ENCODE results near the gene SPTLC2.
"Not testable (repeated sequence)": the region's sequence is repeated elsewhere in the genome, so short reads cannot be mapped to it uniquely, and the experiment has no call there.

The SPTLC2 gene, protein sequence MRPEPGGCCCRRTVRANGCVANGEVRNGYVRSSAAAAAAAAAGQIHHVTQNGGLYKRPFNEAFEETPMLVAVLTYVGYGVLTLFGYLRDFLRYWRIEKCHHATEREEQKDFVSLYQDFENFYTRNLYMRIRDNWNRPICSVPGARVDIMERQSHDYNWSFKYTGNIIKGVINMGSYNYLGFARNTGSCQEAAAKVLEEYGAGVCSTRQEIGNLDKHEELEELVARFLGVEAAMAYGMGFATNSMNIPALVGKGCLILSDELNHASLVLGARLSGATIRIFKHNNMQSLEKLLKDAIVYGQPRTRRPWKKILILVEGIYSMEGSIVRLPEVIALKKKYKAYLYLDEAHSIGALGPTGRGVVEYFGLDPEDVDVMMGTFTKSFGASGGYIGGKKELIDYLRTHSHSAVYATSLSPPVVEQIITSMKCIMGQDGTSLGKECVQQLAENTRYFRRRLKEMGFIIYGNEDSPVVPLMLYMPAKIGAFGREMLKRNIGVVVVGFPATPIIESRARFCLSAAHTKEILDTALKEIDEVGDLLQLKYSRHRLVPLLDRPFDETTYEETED

DNA sequence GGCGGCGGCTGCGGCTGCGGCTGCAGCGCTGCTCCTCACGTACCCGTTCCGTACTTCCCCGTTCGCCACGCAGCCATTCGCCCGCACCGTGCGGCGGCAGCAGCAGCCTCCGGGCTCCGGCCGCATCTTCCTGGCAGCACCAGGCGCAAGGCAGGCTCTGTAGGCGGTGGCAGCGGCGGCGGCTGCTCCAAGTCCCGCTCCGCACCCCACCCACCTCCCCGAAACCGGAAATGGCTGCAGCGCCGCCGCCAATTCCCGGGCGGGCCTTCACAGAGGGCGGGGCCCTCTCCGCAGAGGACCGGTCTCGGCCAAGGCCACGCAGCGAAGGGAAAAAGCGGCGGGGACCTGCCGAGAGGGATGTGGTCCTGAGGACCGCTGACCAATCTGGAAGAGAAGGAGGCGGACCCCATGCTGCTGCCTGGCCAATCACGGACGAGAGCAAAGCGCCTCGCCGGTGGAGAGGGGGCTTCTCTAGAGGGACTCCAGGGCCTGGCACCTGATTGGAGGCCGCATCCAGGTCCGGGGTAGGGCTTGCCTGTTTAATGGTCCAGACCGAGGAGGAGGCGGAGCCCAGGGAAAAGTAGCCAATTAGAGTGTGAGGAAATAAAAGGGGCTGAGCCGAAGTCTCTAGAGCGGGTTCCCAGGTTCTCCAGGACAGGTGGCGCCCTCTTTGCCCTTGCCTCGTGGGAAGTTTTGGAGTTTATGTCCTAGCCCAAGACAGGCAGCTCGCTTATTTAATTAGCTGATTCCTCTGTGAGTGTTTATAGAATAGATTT, at the start of gene SPTLC2:
Gene SPTLC2, minus strand, starts transcription at position 184 of the 776 bp plus-strand sequence. Its CDS starts 58 bp downstream, at position 126.
- peak; percentile 93 for DNase-seq (ENCODE audit: low read depth)

DNA sequence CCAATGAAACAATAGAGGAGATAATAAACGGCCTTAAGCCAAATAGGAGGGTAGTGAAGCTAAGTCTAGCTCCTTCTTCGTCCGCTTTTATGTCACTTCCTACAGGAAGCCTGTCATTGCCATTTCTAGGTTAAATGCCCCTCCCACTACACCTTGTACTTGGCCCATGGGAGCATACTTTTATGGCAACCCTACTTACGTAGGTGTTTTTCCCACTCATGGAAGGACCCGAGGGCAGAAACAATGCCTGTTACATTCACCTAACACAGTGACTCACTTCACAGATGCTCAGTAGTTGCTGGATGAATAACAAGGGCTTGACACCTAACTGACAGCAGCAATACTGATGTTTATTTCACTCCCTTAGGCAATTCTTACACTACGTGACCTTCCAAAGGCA, 46.9 kb upstream of the SPTLC2 start:
- no peak for DNase-seq (ENCODE audit: low read depth)

DNA sequence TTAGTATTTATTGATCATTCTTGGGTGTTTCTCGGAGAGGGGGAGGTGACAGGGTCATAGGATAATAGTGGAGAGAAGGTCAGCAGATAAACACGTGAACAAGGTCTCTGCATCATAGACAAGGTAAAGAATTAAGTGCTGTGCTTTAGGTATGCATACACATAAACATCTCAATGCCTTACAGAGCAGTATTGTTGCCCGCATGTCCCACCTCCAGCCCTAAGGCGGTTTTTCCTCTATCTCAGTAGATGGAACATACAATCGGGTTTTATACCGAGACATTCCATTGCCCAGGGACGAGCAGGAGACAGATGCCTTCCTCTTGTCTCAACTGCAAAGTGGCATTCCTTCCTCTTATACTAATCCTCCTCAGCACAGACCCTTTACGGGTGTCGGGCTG, 45.1 kb upstream of the SPTLC2 start:
- not testable (repeated sequence) for DNase-seq (ENCODE audit: low read depth)

DNA sequence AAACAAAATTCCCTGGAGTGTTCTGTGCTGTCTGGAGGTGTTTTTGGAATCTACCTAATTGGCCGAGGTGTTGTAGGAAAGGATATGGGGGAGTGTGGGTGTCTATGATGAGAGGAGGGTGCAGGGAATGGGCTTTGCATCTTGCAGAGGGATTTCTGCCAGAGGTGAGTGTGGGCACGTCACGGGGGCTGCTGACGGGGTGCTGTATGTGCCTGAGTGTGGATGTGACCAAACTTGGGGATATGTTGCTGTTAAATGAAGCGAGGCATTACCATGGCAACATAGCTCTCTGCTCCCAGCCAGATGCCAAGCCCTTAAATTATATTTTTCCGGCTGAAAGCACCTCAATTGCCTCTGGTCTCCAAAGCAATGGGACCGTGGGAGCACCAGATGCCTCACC, 44.3 kb upstream of the SPTLC2 start:
- no peak for DNase-seq (ENCODE audit: low read depth)

DNA sequence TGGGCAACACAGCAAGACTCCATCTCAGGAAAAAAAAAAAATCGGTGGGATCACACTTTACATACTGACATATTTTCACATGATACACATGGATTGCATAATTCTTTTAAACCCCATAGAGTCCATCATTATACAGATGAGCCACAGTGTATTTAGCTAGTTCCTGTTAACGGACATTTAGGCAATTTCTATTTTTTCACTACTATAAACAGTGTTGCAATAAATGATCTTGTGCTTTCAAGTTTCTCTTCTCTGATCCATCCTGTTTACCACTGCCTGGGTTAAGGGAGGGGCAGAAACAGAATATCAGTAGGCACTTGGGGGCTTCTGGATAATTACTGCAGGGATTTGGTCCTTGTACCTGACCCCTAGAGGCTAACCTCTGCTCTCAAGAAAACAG, 43.4 kb upstream of the SPTLC2 start:
- DNase-seq (ENCODE audit: low read depth): no peak

DNA sequence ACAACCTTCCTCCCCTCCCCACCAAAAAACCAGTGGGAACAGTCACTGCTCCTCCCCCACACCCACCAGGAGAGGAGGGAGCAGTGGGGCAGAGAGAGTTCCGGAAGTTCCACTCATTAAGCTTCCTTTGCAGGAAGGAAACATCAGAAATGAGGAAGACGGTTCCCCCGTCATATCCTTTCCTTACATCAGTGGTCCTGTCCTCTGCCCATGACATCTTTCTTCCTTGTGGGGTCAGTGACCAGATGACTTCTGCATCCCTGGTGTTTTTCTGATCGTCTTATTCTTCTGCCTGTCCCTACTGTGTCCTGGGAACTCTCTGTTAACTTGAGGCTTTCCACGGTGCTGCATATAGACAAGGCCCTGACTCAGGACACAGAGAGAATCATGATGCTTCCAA, 40.8 kb upstream of the SPTLC2 start:
- no peak for DNase-seq (ENCODE audit: low read depth)

DNA sequence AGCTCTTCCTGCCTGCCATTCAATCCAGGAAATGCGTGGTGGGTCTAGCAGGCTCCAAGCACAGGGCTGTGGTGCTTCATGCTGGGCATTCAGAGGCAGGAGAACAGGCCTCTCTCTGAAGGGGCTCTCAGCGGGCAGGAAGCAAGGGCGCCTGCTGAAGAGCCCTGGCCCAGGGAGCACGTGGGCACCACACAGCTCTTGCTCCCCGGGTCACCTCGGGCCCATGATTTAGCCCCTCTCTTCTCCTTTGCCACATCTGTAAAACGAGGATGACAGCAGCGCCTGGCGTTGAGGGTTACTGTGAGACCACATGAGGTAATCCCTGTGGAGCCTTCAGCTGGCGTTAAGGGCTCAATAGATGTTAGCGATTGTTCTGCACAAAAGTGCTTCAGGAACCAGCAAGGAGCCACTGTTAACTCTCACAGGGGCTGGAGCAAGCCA, 37.6 kb upstream of the SPTLC2 start:
- no peak for DNase-seq (ENCODE audit: low read depth)

DNA sequence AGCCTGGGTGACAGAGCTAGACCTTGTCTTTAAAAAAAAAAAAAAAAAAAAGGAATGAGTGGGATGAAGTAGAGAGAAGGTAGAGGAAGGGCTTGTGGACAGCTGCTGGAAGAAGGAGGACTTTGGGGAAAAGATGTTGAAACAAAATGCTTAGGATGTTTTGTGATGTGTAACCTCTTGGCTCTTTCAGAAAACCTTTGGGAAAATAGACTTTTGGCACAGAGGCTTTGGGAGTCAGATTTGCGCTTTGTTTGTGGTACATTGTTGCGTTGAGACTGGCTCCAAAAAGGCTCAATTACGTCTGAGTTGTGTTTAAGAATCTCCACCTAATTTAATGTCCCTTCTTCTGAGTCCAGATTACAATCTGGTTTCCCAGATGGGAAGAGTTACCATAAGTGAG, 32.9 kb upstream of the SPTLC2 start:
- no peak for DNase-seq (ENCODE audit: low read depth)

DNA sequence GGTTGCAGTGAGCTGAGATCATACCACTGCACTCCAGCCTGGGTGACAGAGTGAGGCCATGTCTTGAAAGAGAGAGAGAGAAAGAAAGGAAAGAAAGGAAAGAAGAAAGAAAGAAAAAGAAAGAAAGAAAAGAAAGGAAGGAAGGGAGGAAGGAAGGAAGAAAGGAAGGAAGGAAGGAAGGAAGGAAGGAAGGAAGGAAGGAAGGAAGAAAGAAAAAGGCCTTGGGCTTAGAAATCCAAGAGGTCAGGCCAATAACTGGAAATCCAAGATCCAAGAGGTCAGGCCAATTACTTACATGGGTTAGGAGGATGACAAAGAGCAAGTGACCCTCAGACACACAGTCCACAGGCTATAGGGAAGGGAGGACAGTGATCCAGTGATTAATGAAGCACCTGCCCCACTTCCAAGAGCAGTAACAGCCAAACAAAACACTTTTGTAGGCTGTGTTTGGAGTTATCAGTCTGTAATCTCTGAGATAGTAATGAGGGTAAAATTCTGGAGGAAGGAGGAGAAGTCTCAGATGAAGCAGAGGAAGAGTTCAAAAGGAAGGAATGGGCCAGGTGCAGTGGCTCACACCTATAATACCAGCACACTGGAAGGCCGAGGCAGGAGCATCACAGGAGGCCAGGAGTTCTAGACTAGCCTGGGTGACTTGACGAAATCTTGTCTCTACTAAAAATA, 32.2 kb upstream of the SPTLC2 start:
- DNase-seq (ENCODE audit: low read depth): no peak

DNA sequence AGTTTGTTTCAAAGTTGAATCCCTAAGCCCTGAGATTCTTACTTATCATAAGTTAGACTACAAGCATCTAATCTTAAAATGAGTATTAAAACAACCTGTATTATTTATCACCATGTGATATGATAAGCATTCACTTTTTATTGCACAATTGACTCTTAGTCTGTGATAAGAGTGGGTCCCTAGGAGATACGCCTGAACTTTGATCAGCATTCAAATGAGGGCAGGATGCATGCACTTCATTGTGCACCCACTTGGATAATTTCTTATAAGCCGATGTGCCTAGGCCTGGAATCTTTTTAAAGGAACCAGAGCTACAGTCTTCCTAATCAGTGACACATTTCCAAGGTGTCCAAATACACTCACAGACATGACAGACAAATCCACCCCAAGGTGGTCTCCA, 31.4 kb upstream of the SPTLC2 start:
- DNase-seq (ENCODE audit: low read depth): no peak

DNA sequence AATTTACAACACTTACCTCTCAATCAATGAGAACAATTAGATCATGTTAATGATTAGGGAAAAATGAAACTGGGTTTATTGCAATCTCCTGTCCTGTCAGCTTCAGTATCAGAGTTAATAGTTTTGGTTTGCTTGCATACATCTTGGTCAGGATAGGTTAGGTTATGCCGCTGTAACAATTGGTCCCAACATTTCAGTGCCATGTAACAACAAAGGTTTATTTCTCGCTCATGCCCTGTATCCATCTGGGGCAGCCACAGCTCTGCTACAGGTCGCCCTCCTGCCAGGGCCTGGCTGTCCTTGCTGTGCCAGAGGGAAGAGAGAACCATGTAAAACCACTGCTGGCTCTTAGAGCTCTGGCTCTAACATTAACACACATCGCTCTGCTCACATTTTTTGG, 30.5 kb upstream of the SPTLC2 start:
- DNase-seq (ENCODE audit: low read depth): no peak

DNA sequence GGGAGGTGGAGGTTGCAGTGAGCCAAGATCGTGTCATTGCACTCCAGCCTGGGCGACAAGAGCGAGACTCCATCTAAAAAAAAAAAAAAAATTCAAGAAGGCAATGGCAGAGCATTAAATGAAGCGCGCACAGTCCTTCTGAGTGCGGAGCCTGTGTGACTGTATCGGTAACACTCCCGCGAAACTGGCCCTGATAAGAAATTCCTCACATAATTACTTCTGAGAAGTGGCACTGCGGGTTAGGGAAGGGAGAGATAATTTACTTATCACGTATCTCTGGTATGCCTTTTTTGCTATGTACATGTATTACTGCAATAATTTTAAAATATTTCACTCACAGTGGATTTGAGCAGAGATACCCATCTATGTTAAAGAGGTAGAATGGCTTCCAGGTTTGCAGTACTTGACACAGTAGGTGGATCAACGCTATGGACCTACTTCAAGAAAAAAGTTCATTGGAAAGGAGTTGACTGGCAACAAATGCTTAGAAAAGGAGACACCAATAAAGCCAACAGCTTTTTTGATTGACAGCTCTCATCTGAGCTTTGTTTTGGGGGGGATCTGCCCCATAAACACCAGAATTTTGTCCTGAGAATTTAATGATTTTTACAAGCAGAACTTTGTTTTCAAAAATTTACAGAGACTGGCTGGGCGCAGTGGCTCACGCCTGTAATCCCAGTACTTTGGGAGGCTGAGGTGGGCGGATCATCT, 29.2 kb upstream of the SPTLC2 start:
- DNase-seq (ENCODE audit: low read depth): no peak

DNA sequence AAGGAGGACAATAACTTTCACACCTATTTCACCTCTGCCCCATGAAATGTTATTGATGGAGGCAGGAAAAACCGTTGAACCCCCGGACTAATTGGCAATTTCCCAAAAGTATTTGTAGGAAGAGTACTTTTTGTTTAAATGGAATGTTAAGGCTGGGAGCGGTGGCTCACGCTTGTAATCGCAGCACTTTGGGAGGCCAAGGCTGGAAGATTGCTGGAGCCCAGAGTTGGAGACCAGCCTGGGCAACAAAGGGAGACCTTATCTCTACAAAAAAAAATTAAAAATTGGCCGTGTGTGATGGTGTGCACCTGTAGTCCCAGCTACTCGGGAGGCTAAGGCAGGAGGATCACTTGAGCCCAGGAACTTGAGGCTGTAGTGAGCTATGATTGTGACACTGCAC, 26.0 kb upstream of the SPTLC2 start:
- DNase-seq (ENCODE audit: low read depth): no peak

DNA sequence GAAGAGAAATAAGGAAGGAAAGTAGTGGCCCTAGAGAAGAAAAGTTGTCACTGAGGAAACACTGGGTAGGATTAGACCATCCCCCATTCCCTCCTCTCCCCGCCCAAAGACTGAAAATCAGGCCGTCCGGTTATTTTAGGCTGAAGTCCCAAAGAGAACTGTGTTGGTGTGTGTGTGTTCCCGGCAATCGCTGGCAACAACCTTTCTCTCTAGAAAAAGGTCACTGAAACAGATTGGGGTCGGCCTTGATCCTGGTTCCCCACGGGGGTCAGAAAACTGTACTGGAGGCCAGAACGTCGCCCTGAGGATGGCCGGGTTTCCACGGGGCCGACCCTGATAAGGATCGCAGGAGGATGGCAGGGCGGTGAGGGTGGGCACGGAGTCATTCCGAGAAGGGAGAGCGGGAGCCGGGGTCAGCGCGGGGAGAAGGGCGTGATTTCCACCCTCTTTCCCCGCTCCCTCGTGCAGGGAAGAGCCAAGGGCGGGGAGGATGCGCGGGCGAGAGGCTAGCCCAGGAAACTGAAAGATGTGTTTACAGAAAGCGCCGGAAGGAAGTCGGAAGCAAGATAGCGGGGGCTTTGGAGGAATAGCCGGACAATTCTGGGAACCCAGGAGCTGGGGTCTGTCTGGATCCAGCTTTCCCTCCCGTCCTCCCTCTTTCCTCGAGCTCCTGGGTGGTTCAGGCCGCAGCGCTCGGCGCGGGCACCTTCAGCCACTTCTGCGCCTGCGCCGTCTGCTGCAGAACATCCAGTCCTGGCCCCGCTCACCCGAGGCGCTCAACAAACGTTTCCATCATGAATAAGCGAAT, 25.3 kb upstream of the SPTLC2 start:
- DNase-seq (ENCODE audit: low read depth): peak; percentile 52

DNA sequence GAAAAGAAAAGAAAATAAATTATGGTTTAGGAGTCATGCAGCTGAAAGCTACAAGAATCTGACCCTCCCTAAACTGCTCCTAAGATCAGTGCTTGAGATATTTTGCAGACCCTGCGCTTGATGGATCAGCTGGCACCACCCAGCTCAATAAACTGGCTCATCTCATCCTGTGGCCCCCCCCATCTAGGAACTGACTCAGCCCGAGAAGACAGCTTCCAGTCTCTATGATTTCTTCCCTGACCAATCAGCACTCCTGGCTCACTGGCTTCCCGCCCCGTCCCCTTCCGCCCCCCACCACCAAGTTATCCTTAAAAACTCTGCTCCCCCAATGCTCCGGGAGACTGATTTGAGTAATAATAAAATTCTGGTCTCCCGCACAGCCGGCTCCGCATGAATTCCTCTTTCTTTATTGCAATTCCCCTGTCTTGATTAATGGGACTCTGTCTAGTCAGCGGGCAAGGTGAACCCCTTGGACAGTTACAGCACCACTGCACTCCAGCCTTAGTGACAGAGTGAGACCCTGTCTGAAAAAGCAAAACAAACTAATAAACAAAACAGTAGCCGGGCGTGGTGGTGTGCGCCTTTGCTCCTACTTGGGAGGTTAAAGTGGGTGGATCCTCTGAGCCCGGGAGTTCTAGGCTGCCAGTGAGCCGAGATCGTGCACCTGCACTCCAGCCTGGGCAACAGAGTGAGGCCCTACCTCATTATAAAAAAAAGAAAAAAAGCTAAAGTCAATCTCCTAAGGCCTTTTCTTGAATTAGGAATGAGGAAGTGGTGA, 24.5 kb upstream of the SPTLC2 start:
- no peak for DNase-seq (ENCODE audit: low read depth)

DNA sequence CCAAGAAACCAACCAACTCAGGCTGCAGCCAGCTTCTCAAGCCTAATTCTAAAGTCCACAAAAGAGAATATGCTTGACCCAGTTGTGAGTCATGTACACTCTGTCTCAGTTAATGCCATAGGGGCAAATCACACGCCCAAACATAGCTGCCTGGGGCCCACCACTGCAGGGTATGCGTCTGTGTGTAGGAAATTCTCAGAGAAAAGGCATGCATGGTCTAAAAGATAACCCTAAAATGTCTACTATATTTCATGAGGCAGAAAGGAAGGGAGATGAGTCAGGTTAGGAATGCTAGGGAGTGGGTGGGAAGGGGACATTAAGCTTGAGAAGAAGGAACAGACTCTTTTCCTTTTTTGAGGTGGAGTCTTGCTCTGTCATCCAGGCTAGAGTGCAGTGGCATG, 22.3 kb upstream of the SPTLC2 start:
- DNase-seq (ENCODE audit: low read depth): no peak

DNA sequence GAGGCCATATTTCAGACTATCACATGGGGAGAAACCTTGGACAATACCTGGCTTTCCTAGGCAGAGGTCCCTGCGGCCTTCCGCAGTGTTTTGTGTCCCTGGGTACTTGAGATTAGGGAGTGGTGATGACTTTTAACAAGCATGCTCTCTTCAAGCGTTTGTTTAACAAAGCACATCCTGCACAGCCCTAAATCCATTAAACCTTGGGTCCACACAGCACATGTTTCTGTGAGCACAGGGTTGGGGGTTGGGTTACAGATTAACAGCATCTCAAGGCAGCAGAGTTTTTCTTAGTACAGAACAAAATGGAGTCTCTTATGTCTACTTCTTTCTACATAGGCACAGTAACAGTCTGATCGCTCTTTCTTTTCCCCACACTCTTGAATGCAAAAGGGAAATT, 19.4 kb upstream of the SPTLC2 start:
- not testable (repeated sequence) for DNase-seq (ENCODE audit: low read depth)

DNA sequence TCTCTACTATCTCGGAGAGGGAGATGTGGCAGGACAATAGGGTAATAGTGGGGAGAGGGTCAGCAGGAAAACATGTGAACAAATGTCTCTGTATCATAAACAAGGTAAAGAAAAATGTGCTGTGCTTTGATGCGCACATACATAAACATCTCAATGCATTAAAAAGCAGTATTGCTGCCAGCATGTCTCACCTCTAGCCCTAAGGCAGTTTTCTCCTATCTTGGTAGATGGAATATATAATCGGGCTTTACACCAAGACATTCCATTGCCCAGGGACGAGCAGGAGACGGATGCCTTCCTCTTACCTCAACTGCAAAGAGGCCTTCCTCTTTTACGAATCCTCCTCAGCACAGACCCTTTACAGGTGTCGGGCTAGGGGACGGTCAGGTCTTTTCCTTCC, 19.0 kb upstream of the SPTLC2 start:
- not testable (repeated sequence) for DNase-seq (ENCODE audit: low read depth)

DNA sequence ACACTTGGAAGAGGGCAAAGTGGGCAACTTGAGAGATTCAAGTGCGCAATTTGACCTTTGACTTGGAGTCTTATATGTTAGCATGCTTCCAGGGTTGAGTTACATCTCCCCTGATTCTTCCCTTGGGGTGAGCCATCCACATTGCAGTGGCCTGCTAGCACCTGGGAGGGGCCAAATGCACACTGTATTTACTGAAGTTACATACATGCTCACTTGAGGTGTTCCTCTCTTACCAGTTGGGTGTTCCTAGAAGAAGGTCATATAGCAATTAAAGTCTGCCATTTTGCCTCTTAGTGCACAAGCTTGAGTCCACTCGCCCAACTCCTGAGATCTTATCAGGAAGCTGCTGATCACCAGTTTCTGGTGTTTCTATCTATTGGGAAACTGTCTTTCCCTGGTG, 13.7 kb upstream of the SPTLC2 start:
- no peak for DNase-seq (ENCODE audit: low read depth)

DNA sequence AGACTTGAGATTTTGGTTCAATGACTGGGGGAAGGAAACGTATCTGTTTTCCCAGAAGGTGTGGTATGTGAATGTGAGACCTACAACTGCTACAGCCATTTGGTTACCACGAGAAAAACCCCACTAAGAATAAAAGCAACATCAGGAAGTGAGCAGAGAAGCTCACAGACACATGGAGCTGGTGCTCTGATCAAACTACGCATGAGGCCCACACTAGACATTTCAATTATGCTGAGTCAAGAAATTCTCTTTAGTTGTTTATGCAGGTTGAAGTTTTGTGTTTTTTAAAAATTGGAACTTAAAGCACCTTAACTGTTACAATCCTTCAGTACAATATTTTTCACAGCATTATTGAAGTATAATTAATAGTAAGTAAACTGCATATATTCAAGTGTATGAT, 8.9 kb upstream of the SPTLC2 start:
- DNase-seq (ENCODE audit: low read depth): no peak

All from stimulated activated CD8-positive, alpha-beta memory T cell treated with anti-CD3 and anti-CD28 coated beads, Interleukin-4, amount 100 ng/mL, for 24 hours (primary cell).